Epithelial cell of alveolus of lung (primary cell): ENCODE results near the gene PSAP. TPM values are rescaled to one million over a fixed set of nuclear protein-coding genes. Genes with fewer than 3 reads are reported as not detected.

Experiments used
- total RNA-seq: library from RNA; depleted of rRNA; stranded (reverse); fragments of >200 nt; gene quantifications from 2 replicates; pipeline ENCODE4 v1.2.1, GENCODE V29; 2015

Gene PSAP
- 769 and 988 TPM in 2 replicates for total RNA-seq

DNA sequence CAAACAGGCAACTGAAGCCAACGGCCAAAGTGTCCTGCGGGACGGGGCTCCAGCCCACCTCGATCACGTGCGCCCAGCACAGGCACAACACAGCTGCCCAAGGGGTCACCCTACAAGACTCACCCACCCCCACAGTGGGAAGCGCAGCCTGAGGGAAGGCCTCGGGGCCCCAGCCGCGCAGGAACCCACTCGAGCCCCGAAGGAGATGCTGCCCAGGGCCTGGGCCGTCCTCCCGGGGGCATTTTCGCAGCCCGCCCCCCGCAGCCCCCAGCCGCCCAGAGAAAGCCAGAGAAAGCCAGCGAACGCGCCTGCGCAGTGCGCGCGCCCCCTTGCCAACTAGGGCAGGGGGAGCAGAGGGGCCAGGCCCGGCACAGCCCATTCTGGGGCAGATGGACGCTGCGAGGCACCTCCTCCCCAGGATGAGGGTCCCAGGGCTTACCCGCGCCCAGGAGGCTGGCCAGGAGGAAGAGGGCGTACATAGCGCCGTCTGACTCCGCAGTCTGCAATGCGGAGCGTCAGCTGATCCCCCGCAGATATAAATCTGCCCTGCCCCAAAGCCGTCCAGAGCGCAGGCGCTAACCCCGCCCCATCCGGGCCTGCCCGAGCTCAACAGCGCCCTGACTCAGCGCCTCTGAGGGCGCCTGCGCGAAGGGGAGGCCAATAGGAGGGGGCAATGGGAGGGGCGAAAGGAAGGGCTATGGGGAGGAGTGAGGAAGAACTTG lies at the start of gene PSAP:
PSAP (minus strand) TSS at position 509 of the 722 bp plus-strand sequence; CDS start at position 479, 30 bp downstream.

DNA sequence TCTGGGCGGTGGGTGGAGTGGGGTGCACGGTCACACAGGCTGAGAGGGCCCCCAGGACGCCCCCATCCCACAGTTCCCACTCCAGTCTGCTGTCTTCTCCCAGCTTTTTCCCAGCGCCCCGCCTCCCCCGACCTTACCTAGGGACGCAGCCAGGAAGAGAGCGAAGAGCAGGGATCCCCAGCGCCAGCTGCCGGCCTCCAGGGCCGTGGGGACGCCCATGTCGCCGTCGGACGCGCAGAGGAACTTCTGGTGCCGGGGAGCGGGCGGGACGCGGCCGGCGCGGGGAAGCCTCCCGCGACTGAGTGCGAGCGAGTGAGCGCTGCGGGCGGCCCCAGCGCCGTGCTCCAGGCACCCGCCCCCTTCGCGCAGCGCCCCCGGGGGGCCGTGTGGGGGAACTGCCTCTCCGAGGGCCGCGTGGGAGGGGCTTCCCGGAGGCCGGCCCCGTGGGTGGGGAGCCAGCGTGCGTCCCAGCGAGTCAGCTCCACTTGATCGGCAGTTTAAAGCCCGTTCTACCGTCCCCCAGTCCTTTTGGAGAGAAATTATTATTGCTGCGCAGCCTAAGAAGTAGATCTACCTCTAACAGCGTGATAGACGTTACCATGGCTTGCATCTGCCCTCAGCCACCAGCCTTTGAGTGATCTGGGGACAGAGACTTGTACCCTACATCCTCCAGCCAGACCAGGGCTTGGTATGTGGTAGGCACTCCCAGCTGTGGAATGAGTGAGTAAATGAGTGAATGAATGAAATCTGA lies 77.7 kb downstream of the PSAP start, which contains the start of gene VSIR:
VSIR (minus strand) TSS at position 300 of the 751 bp plus-strand sequence; CDS start at position 219, 81 bp downstream.

Other genes with a start within 250 kb of the PSAP start
- gene C10orf105, start 131.5 kb downstream of the PSAP start, total RNA-seq, result not detected in 2 replicates
- 1.8 and 21.9 TPM in 2 replicates for gene VSIR, start 77.7 kb downstream of the PSAP start, total RNA-seq
- gene CHST3, start 113.1 kb upstream of the PSAP start, total RNA-seq, result 10.3 and 10.9 TPM in 2 replicates
- 0.26 and 3.0 TPM in 2 replicates for gene SPOCK2, start 237.3 kb upstream of the PSAP start, total RNA-seq